Neuronal stem cell (in vitro differentiated cells): ENCODE measurements around the gene USP21.

Source experiments
- DNase-seq: peaks from one replicate; pipeline ENCODE4 v3.0.0-alpha.2; 2013; ENCODE audit warnings: low spot score
- H2AFZ ChIP-seq: one replicate; pipeline ENCODE4 v1.6.1; 2013; ENCODE audit warnings: mild to moderate bottlenecking, low read length, inconsistent platforms
- H2AK5ac ChIP-seq: 2 replicates; pipeline ENCODE4 v1.6.1; 2013; ENCODE audit warnings: low read depth, mild to moderate bottlenecking, inconsistent platforms, low read length, moderate library complexity, mixed read lengths
- H2BK120ac ChIP-seq: 2 replicates; pipeline ENCODE4 v1.6.1; 2013; ENCODE audit warnings: low read depth, mild to moderate bottlenecking, inconsistent platforms, low read length, moderate library complexity, mixed read lengths
- H2BK12ac ChIP-seq: one replicate; pipeline ENCODE4 v1.6.1; 2013; ENCODE audit warnings: low read length, inconsistent platforms
- H2BK15ac ChIP-seq: 2 replicates; pipeline ENCODE4 v1.6.1; 2013; ENCODE audit warnings: mild to moderate bottlenecking, low read length, inconsistent platforms, mixed read lengths
- H2BK5ac ChIP-seq: one replicate; pipeline ENCODE4 v1.6.1; 2013; ENCODE audit warnings: inconsistent platforms, mild to moderate bottlenecking, low read length, moderate library complexity
- H3K14ac ChIP-seq: one replicate; pipeline ENCODE4 v1.6.1; 2013; ENCODE audit warnings: low read length, inconsistent platforms
- H3K18ac ChIP-seq: 2 replicates; pipeline ENCODE4 v1.6.1; 2013; ENCODE audit warnings: low read length, inconsistent platforms
- H3K23ac ChIP-seq: 2 replicates; pipeline ENCODE4 v1.6.1; 2013; ENCODE audit warnings: low read depth, mild to moderate bottlenecking, mixed read lengths, low read length, inconsistent platforms; ENCODE audit not compliant: poor library complexity
- H3K27ac ChIP-seq: replicated peaks from 3 replicates; pipeline ENCODE4 v1.5.1; 2013; ENCODE audit warnings: low read length, inconsistent platforms
- H3K27me3 ChIP-seq, 3 experiments: 2 replicates each; pipeline ENCODE4 v1.6.1; 2013; ENCODE audit warnings: low read length in 3 of 3, mild to moderate bottlenecking in 2 of 3, inconsistent platforms in 1 of 3, low read depth in 1 of 3, mixed read lengths in 1 of 3, moderate library complexity in 1 of 3; ENCODE audit not compliant: control insufficient read depth in 3 of 3, insufficient read depth in 3 of 3
- H3K36me3 ChIP-seq, 2 donors: replicated peaks in 1 of 2; 2 replicates each; pipeline ENCODE4 v1.6.1; 2013; ENCODE audit warnings: low read length in 2 of 2; ENCODE audit not compliant: control insufficient read depth in 2 of 2, insufficient read depth in 2 of 2
- H3K4ac ChIP-seq: 2 replicates; pipeline ENCODE4 v1.6.1; 2013; ENCODE audit warnings: inconsistent platforms, mild to moderate bottlenecking, low read length, moderate library complexity
- H3K4me1 ChIP-seq, 2 donors: 1 replicate in 1 of 2; 2 replicates in 1 of 2; pipeline ENCODE4 v1.6.1; 2013; ENCODE audit warnings: low read length in 2 of 2, low read depth in 1 of 2; ENCODE audit not compliant: control insufficient read depth in 2 of 2, insufficient read depth in 1 of 2
- H3K4me2 ChIP-seq: one replicate; pipeline ENCODE4 v1.6.1; 2013; ENCODE audit warnings: mild to moderate bottlenecking, low read length, inconsistent platforms; ENCODE audit not compliant: insufficient read depth, poor library complexity, severe bottlenecking
- H3K4me3 ChIP-seq, 2 donors: 2 replicates each; pipeline ENCODE4 v1.5.1; 2013; ENCODE audit warnings: low read length in 2 of 2, mild to moderate bottlenecking in 2 of 2, inconsistent platforms in 1 of 2, moderate library complexity in 1 of 2
- H3K79me1 ChIP-seq: one replicate; pipeline ENCODE4 v1.6.1; 2013; ENCODE audit warnings: low read depth, mild to moderate bottlenecking, inconsistent platforms, low read length, moderate library complexity
- H3K9ac ChIP-seq: one replicate; pipeline ENCODE4 v1.6.1; 2013; ENCODE audit warnings: mild to moderate bottlenecking, low read depth, low read length, inconsistent platforms; ENCODE audit not compliant: poor library complexity
- H3K9me3 ChIP-seq, 2 donors: replicated peaks in 1 of 2; 2 replicates each; pipeline versions ENCODE3 to v1.6.1; 2013; ENCODE audit warnings: low read length in 2 of 2, mild to moderate bottlenecking in 2 of 2, inconsistent platforms in 1 of 2, low read depth in 1 of 2, mixed read lengths in 1 of 2, moderate library complexity in 1 of 2; ENCODE audit not compliant: control insufficient read depth in 2 of 2, insufficient read depth in 1 of 2
- H4K8ac ChIP-seq: one replicate; pipeline ENCODE4 v1.6.1; 2013; ENCODE audit warnings: low read depth, mild to moderate bottlenecking, inconsistent platforms, low read length, moderate library complexity
- H4K91ac ChIP-seq: one replicate; pipeline ENCODE4 v1.6.1; 2013; ENCODE audit warnings: low read length, low read depth, mild to moderate bottlenecking, inconsistent platforms; ENCODE audit not compliant: poor library complexity
- WGBS, 2 donors: extraction: QIAGEN DNeasy Blood & Tissue Kit; methylation state at CpG; one replicate each; pipeline ENCODE4 v1.1.7; 2013; ENCODE audit warnings: missing lambda C conversion rate in 2 of 2, mixed read lengths in 1 of 2; ENCODE audit not compliant: insufficient read length in 2 of 2, insufficient replicate concordance in 1 of 2; ENCODE audit errors: extremely low coverage in 2 of 2; 5-methylcytosine and 5-hydroxymethylcytosine counted together

The USP21 gene

DNA sequence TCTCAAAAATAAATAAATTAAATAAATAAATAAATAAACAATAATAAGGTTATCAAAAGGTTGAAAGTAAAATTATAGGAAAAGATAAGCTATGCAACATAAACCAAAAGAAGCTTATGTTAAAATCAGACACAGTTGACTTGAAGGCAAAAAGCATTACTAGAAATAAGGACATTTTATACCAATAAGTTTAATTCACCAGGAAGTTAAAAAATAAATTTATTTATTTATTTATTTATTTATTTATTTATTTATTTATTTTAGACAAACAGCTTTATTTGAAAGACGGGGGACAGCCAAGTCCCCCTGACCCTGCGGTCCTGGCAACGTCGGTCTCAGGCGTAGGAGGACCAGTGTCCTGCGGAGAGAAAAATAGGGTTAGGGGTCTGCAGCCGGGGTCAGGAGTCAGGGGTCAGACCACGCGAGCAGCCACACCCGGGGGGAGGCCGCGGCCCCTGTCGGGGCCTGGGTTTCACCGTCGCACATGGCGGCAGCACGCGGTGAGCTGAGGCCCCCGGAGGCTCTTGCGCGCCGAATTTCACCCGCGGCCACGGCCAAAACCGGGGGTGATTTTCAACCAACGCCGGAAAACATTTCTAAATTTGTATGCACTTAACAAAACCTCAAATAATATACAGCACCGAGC, 18.4 kb upstream of the USP21 start:
- no peak overlapping the region for H3K4ac ChIP-seq
- H2BK12ac ChIP-seq = no peak overlapping the region
- no peak overlapping the region for H4K8ac ChIP-seq
- no CpG with 5 or more reads among the region's 29 CpGs for WGBS, 2 donors
- H3K27me3 ChIP-seq = no peaks in the 10 kb centered on the region
- no peaks in the 10 kb centered on the region for H3K9me3 ChIP-seq
- H2BK15ac ChIP-seq = no peak overlapping the region
- H3K14ac ChIP-seq = no peak overlapping the region
- no peak overlapping the region for H3K9ac ChIP-seq
- H3K4me2 ChIP-seq = no peak overlapping the region
- H3K36me3 ChIP-seq = no peaks in the 10 kb centered on the region
- no peak overlapping the region for H2BK5ac ChIP-seq
- H3K79me1 ChIP-seq = no peaks in the 10 kb centered on the region
- no peak for DNase-seq
- no peak overlapping the region for H3K4me3 ChIP-seq
- no peak overlapping the region for H3K27ac ChIP-seq
- H3K4me1 ChIP-seq = no peaks in the 10 kb centered on the region
- H2AK5ac ChIP-seq = no peak overlapping the region
- H4K91ac ChIP-seq = no peak overlapping the region
- no peak overlapping the region for H2BK120ac ChIP-seq
- no peak overlapping the region for H3K23ac ChIP-seq
- no peak overlapping the region for H2AFZ ChIP-seq
- H3K18ac ChIP-seq = no peak overlapping the region

GRCh38 chr1:161145832-161146231, 13.5 kb upstream of the USP21 start:
- Histone ChIP-seq H2BK120ac (no peak overlapping the region), H3K4me1 (no peaks in the 10 kb centered on the region), H3K36me3 (no peaks in the 10 kb centered on the region), H3K9ac (no peak overlapping the region), H3K23ac (no peak overlapping the region), H3K27me3 (no peaks in the 10 kb centered on the region), H3K4me2 (no peak overlapping the region), H2AFZ (no peak overlapping the region), H4K91ac (no peak overlapping the region), H2AK5ac (no peak overlapping the region), H3K4me3 (no peak overlapping the region), H2BK12ac (no peak overlapping the region), H3K9me3 (no peaks in the 10 kb centered on the region), H3K27ac (no peak overlapping the region), H3K14ac (no peak overlapping the region), H2BK15ac (no peak overlapping the region), H3K18ac (no peak overlapping the region), H3K4ac (no peak overlapping the region), H4K8ac (no peak overlapping the region), H3K79me1 (no peaks in the 10 kb centered on the region), H2BK5ac (no peak overlapping the region)
- WGBS, 2 donors = no CpG with 5 or more reads among the region's 3 CpGs
- no peak for DNase-seq

GRCh38 chr1:161153176-161153575, 6.1 kb upstream of the USP21 start:
- H3K18ac ChIP-seq = no peak overlapping the region
- H2BK120ac ChIP-seq = no peak overlapping the region
- H2BK15ac ChIP-seq = no peak overlapping the region
- H3K4me1 ChIP-seq = no peaks in the 10 kb centered on the region
- H4K91ac ChIP-seq = no peak overlapping the region
- no peaks in the 10 kb centered on the region for H3K9me3 ChIP-seq
- no peaks in the 10 kb centered on the region for H3K79me1 ChIP-seq
- H3K36me3 ChIP-seq = peaks cover 8 to 16% of the 10 kb centered on the region in 2 donors
- H3K14ac ChIP-seq = no peak overlapping the region
- H2AFZ ChIP-seq = peak overlapping the region; percentile 86
- H3K27me3 ChIP-seq = no peaks in the 10 kb centered on the region
- H3K23ac ChIP-seq = no peak overlapping the region
- no peak overlapping the region for H2BK12ac ChIP-seq
- H3K4me3 ChIP-seq = peak overlapping the region in 1 of 2 donors; percentile 59
- H2AK5ac ChIP-seq = no peak overlapping the region
- H2BK5ac ChIP-seq = no peak overlapping the region
- no peak overlapping the region for H3K9ac ChIP-seq
- H3K4ac ChIP-seq = no peak overlapping the region
- H3K27ac ChIP-seq = no peak overlapping the region
- no CpG with 5 or more reads among the region's 9 CpGs for WGBS, 2 donors
- no peak for DNase-seq
- no peak overlapping the region for H4K8ac ChIP-seq
- H3K4me2 ChIP-seq = no peak overlapping the region

DNA sequence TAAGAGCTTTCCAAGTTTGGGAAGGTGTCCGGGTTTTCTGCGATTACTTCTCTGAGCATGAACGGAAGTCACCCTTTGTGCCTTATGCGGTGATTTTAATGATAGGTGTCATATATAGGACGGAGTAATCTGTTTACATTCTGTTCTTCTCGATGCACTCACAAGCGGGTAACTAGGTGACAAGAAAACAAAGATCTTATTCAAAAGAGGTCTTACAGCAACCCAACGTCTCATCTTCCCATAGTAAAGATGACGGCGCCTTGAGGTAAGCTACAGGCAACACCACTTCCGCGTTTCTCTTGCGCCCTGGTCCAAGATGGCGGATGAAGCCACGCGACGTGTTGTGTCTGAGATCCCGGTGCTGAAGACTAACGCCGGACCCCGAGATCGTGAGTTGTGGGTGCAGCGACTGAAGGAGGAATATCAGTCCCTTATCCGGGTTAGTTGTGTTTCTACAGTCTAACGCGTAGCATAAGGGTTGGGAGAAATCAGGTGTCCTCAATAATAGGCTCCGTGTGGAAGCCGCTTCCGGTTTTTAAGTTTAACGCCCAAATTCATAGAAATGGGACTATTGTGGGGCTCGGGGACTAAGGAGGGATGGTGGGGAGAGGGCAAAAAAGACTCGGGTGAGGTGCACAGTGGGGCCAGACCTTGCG, 5.5 kb upstream of the USP21 start, which contains the start of gene UFC1:
Gene UFC1 (plus strand): TSS at position 297 of the 656 bp plus-strand sequence. CDS start 20 bp downstream, at position 317.
- Histone ChIP-seq H2BK120ac (no peak within 1 kb of the TSS), H4K91ac (peak within 1 kb of the TSS; percentile 33), H2BK12ac (no peak within 1 kb of the TSS), H3K4me1 (peaks cover under 1 to 2% of the 10 kb centered on the region in 2 donors), H2AK5ac (no peak within 1 kb of the TSS), H3K27me3 (no peaks in the 10 kb centered on the region), H3K9me3 (no peaks in the 10 kb centered on the region), H2AFZ (peak within 1 kb of the TSS; percentile 86), H3K9ac (peak within 1 kb of the TSS; percentile 80), H3K4me2 (peak within 1 kb of the TSS; percentile 70), H3K4me3 (peak within 1 kb of the TSS; percentile 59 to 89), H2BK5ac (peak within 1 kb of the TSS; percentile 8), H3K23ac (no peak within 1 kb of the TSS), H2BK15ac (no peak within 1 kb of the TSS), H3K4ac (no peak within 1 kb of the TSS), H4K8ac (no peak within 1 kb of the TSS), H3K79me1 (no peaks in the 10 kb centered on the region), H3K27ac (peak within 1 kb of the TSS; percentile 84), H3K18ac (peak within 1 kb of the TSS; percentile 92), H3K36me3 (peaks cover 8 to 22% of the 10 kb centered on the region in 2 donors), H3K14ac (no peak within 1 kb of the TSS)
- no CpG with 5 or more reads among the region's 33 CpGs for WGBS, 2 donors
- DNase-seq = peak; percentile 73
